IMR-90 (cell line): ENCODE results near the gene VIPR1. TPM values are rescaled to one million over a fixed set of nuclear protein-coding genes. Genes with fewer than 3 reads are reported as not detected.
A peak's percentile ranks its signal among the peaks of the same experiment; 100 is the strongest.

ENCODE experiments used
- ATAC-seq: fragments of 200-7000 bp; cut with Tn5 transposase; 2 replicates; pipeline ENCODE4 v1.9.1; 2020; ENCODE audit warnings: low read depth, mild to moderate bottlenecking, moderate library complexity
- BruUV-seq: library from RNA; stranded (reverse); fragments of 400-500 nt; replicated peaks from 2 replicates; lab custom pipeline; 2021; lab: Mats Ljungman, UMichigan
- CTCF ChIA-PET: fragments of 300-600 bp; formaldehyde crosslinking; extraction: SDS; loops from one replicate; lab custom pipeline; 2021; ENCODE audit warnings: antibody characterized with exemption; lab: Yijun Ruan, JAX
- POLR2A ChIA-PET: fragments of 300-600 bp; sonication (Branson Sonifier 250); formaldehyde crosslinking; loops from one replicate; lab custom pipeline; 2022; ENCODE audit warnings: antibody characterized with exemption; ENCODE audit not compliant: unreplicated experiment; lab: Charles Lee
- DNase-seq: peaks from one replicate; pipeline ENCODE4 v3.0.0; 2013
- H2AFZ ChIP-seq: replicated peaks from 2 replicates; pipeline ENCODE3; 2013; ENCODE audit warnings: low read length, mild to moderate bottlenecking; ENCODE audit not compliant: poor library complexity
- H2AK5ac ChIP-seq: 2 replicates; pipeline ENCODE4 v1.6.1; 2013; ENCODE audit warnings: low read depth, low read length, inconsistent platforms
- H2AK9ac ChIP-seq: replicated peaks from 2 replicates; pipeline ENCODE3; 2013; ENCODE audit warnings: mild to moderate bottlenecking, low read depth, low read length, moderate library complexity; ENCODE audit not compliant: poor library complexity
- H2BK120ac ChIP-seq: 2 replicates; pipeline ENCODE4 v1.6.1; 2013; ENCODE audit warnings: low read depth, low read length, inconsistent platforms
- H2BK15ac ChIP-seq: 3 replicates; pipeline ENCODE4 v1.6.1; 2013; ENCODE audit warnings: low read depth, low read length, inconsistent platforms
- H2BK20ac ChIP-seq: 2 replicates; pipeline ENCODE4 v1.6.1; 2013; ENCODE audit warnings: low read depth, mild to moderate bottlenecking, inconsistent platforms, low read length, moderate library complexity
- H2BK5ac ChIP-seq: 2 replicates; pipeline ENCODE4 v1.6.1; 2013; ENCODE audit warnings: mild to moderate bottlenecking, low read depth, low read length, inconsistent platforms; ENCODE audit not compliant: poor library complexity, severe bottlenecking
- H3K14ac ChIP-seq: replicated peaks from 2 replicates; pipeline ENCODE4 v1.6.1; 2013; ENCODE audit warnings: low read depth, low read length, inconsistent platforms
- H3K18ac ChIP-seq: 2 replicates; pipeline ENCODE4 v1.6.1; 2013; ENCODE audit warnings: low read depth, low read length, control low read depth
- H3K23ac ChIP-seq: 2 replicates; pipeline ENCODE4 v1.6.1; 2013; ENCODE audit warnings: low read depth, low read length, inconsistent platforms
- H3K27ac ChIP-seq: 2 replicates; pipeline ENCODE4 v1.5.1; 2013; ENCODE audit warnings: mild to moderate bottlenecking, control low read depth, low read length; ENCODE audit not compliant: insufficient read depth
- H3K27me3 ChIP-seq: 2 replicates; pipeline ENCODE4 v1.6.1; 2013; ENCODE audit warnings: low read length; ENCODE audit not compliant: control insufficient read depth, insufficient read depth
- H3K36me3 ChIP-seq: 2 replicates; pipeline ENCODE4 v1.6.1; 2013; ENCODE audit warnings: low read length, mixed read lengths; ENCODE audit not compliant: control insufficient read depth, insufficient read depth
- H3K4ac ChIP-seq: 2 replicates; pipeline ENCODE4 v1.6.1; 2013; ENCODE audit warnings: low read depth, low read length, inconsistent platforms
- H3K4me1 ChIP-seq: 2 replicates; pipeline ENCODE4 v1.6.1; 2013; ENCODE audit warnings: low read length, mixed read lengths; ENCODE audit not compliant: control insufficient read depth, insufficient read depth
- H3K4me2 ChIP-seq: 2 replicates; pipeline ENCODE4 v1.6.1; 2013; ENCODE audit warnings: low read depth, mild to moderate bottlenecking, control low read depth, low read length, moderate library complexity
- H3K4me3 ChIP-seq: 2 replicates; pipeline ENCODE4 v1.5.1; 2013; ENCODE audit warnings: low read depth, mild to moderate bottlenecking, control low read depth, low read length, moderate library complexity; ENCODE audit not compliant: insufficient read depth
- H3K56ac ChIP-seq: 2 replicates; pipeline ENCODE4 v1.6.1; 2013; ENCODE audit warnings: low read length, inconsistent platforms; ENCODE audit not compliant: insufficient read depth; ENCODE audit errors: extremely low read depth
- H3K79me1 ChIP-seq, 2 experiments: 2 replicates each; pipeline ENCODE4 v1.6.1; 2013; ENCODE audit warnings: low read length in 2 of 2, inconsistent platforms in 1 of 2, low read depth in 1 of 2
- H3K9ac ChIP-seq: 2 replicates; pipeline ENCODE4 v1.6.1; 2013; ENCODE audit warnings: low read depth, low read length, control low read depth
- H3K9me1 ChIP-seq: 2 replicates; pipeline ENCODE4 v1.6.1; 2013; ENCODE audit warnings: low read length, inconsistent platforms; ENCODE audit not compliant: insufficient read depth
- H3K9me3 ChIP-seq: 2 replicates; pipeline ENCODE4 v1.6.1; 2013; ENCODE audit warnings: low read length; ENCODE audit not compliant: control insufficient read depth, insufficient read depth
- H4K20me1 ChIP-seq: 2 replicates; pipeline ENCODE4 v1.6.1; 2013; ENCODE audit warnings: low read length, inconsistent platforms; ENCODE audit not compliant: insufficient read depth
- H4K5ac ChIP-seq: 2 replicates; pipeline ENCODE4 v1.6.1; 2013; ENCODE audit warnings: mild to moderate bottlenecking, low read depth, low read length, control low read depth
- H4K8ac ChIP-seq, 2 experiments: 2 replicates each; pipeline ENCODE4 v1.6.1; 2013; ENCODE audit warnings: low read depth in 2 of 2, low read length in 2 of 2, control low read depth in 1 of 2, inconsistent platforms in 1 of 2
- H4K91ac ChIP-seq: 2 replicates; pipeline ENCODE4 v1.6.1; 2013; ENCODE audit warnings: low read depth, low read length, inconsistent platforms; ENCODE audit not compliant: insufficient read depth
- BHLHE40 ChIP-seq: fragments of 150-350 bp; IDR thresholded peaks from 2 replicates; pipeline ENCODE4 v1.6.1; 2016; ENCODE audit warnings: mild to moderate bottlenecking, low read depth, low read length
- MAZ ChIP-seq: IDR thresholded peaks from 2 replicates; pipeline ENCODE4 v1.6.1; 2012; ENCODE audit warnings: low read depth, mild to moderate bottlenecking, low read length, improper control_type of control experiment, moderate library complexity, borderline replicate concordance
- WGBS, 2 experiments: methylation state at CpG; one replicate each; pipeline versions ENCODE4 v1.1.5 to v1.1.7; 2013; ENCODE audit warnings: missing lambda C conversion rate in 2 of 2; ENCODE audit not compliant: insufficient read length in 1 of 2; ENCODE audit errors: extremely low coverage in 2 of 2; 5-methylcytosine and 5-hydroxymethylcytosine counted together
- dilution Hi-C: fragments of 300-500 bp; cut with HindIII; formaldehyde crosslinking; loops from one replicate; pipeline ENCODE4 v1.14.3; 2018; ENCODE audit warnings: low sequenced_read_pairs; ENCODE audit not compliant: unreplicated experiment
- in situ Hi-C: fragments of 300-500 bp; cut with MboI; formaldehyde crosslinking; loops from 3 replicates; pipeline ENCODE4 v1.14.3; 2019; ENCODE audit warnings: low sequenced_read_pairs, inconsistent platforms, mixed read lengths
- intact Hi-C: fragments of 100-400 bp; cut with micrococcal nuclease; formaldehyde crosslinking; loops from 2 replicates; pipeline ENCODE4 v1.10.0; 2022
- polyA plus RNA-seq, 3 experiments: library from polyadenylated mRNA; depleted of rRNA; stranded (reverse); fragments of >200 nt; gene quantifications; 2 replicates each; pipeline ENCODE4 v1.2.3, GENCODE V29; 2012; ENCODE audit warnings: low replicate concordance in 1 of 3
- total RNA-seq: library from RNA; depleted of rRNA; stranded (reverse); fragments of >200 nt; gene quantifications from 2 replicates; pipeline ENCODE4 v1.2.3, GENCODE V29; 2012

Gene VIPR1
- total and polyA plus RNA-seq, 2 of the 4 experiments (the other 2 are of a cell fraction) = not detected

DNA sequence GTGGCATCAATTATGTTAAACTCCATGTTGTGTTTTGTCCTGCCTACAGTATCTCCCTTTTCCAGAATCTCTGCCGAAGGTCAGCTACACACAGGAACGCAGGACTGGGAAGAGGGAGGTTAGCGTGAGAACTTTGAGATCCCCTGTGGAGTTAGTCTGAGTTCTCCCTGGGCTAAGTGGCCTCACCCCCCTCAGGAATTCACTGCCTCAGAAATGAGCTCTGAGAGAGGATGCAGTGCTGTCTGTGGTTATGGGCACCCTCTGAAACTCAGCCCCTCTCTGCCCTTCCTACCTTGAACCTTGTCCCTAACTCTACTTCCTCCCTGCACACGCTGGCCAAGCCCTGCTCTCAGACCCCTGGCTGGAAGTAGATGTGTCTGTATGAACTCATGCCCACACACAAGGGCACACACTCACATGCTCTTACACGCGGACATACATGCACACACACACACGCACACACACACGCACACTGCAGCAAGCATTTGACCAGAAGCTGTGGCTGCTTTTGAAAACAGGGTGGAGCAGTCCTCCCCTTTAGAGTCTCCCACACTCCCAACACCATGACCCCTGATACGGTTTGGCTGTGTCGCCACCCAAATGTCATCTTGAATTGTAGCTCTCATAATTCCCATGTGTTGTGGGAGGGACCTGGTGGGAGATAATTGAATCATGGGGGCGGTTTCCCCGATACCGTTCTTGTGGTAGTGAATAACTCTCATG lies 5.3 kb upstream of the VIPR1 start:
- no peak overlapping the region for H3K27ac ChIP-seq
- H4K8ac ChIP-seq = no peak overlapping the region
- no peaks in the 10 kb centered on the region for H3K36me3 ChIP-seq
- no peak overlapping the region for H4K91ac ChIP-seq
- no peaks in the 10 kb centered on the region for H3K79me1 ChIP-seq
- H4K20me1 ChIP-seq = no peaks in the 10 kb centered on the region
- H3K9me1 ChIP-seq = no peaks in the 10 kb centered on the region; the same call in 1 of the 2 replicates
- no peak overlapping the region for H3K14ac ChIP-seq
- CTCF ChIA-PET = no interaction called here
- dilution Hi-C loops = no loop called here
- no CpG with 5 or more reads among the region's 13 CpGs for WGBS, 2 experiments
- no peak overlapping the region for H2AK5ac ChIP-seq
- H3K4me3 ChIP-seq = no peak overlapping the region
- DNase-seq = peak; percentile 19
- H2AK9ac ChIP-seq = no peak overlapping the region
- H3K4ac ChIP-seq = no peak overlapping the region
- H2AFZ ChIP-seq = peak overlapping the region; percentile 34
- H3K27me3 ChIP-seq = peaks cover 39% of the 10 kb centered on the region
- H3K4me1 ChIP-seq = no peaks in the 10 kb centered on the region
- no TSS peak for BruUV-seq
- POLR2A ChIA-PET = no interaction called here
- ATAC-seq = peak; percentile 54
- H2BK20ac ChIP-seq = no peak overlapping the region
- TF ChIP-seq BHLHE40 = no peak
- peak; percentile 66; the same call in 1 of the 2 replicates for TF ChIP-seq MAZ
- intact Hi-C loops = no loop called here
- no peak overlapping the region for H3K9ac ChIP-seq
- no peak overlapping the region for H3K56ac ChIP-seq
- no peak overlapping the region for H4K5ac ChIP-seq
- no peak overlapping the region for H2BK15ac ChIP-seq
- H2BK120ac ChIP-seq = no peak overlapping the region
- H3K9me3 ChIP-seq = no peaks in the 10 kb centered on the region
- no peak overlapping the region for H3K18ac ChIP-seq
- H3K23ac ChIP-seq = no peak overlapping the region
- no peak overlapping the region for H3K4me2 ChIP-seq
- in situ Hi-C loops = no loop called here
- no peak overlapping the region for H2BK5ac ChIP-seq
